ENCODE data around the gene EDNRB. TPM values are rescaled to one million over a fixed set of nuclear protein-coding genes. Genes with fewer than 3 reads are reported as not detected.

Gene EDNRB
- total and polyA plus RNA-seq, 2 of the 8 experiments (the other 6 are each of a cell fraction or from before 2014, with no cell fraction given), result 15.8 to 73.2 TPM

DNA sequence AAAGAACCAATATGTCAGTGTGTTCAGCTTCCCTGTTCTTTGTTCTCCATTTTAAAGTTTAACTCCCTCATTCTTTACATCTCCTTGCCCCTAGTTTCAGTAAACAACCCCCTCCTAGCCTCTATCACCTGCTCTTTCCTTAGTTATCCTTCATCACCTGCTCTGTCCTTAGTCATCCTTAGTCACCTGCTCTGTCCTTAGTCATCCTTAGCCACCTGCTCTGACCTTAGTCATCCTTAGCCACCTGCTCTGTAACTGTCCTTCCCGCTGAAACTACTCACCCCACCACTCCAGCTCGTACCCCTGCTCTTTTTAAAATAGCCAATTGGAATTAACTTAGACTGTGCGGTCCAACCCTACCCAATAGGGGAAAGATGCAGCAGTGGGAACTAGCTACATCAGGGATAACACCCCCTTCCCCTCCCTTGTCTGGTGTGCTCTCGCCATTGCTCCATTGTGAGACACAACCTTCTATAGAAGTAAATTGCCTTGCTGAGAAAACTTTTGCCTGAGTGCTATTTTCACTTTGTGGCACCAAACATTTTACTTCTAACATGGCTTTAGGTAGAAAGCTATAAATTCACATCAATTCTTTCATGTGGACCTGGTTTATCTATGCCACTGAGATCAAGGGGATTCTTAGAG lies 16.2 kb downstream of the EDNRB start:
- FAIRE-seq (no peak), DNase-seq (ENCODE audit: low read depth in 1 of 2, low spot score in 2 of 2) (no peak)
- Histone ChIP-seq H3K4me2 (ENCODE audit: insufficient read depth in 1 of 2, low read depth in 2 of 2, low read length in 2 of 2) (no peak overlapping the region), H4K20me1 (replicated peaks in 1 of 2; ENCODE audit: control insufficient read depth in 1 of 2, insufficient read depth in 2 of 2, low read length in 2 of 2) (no peaks in the 10 kb centered on the region), H3K9ac (replicated peaks in 1 of 4; ENCODE audit: extremely low read depth in 1 of 4, low read depth in 3 of 4, low read length in 3 of 4) (no peak overlapping the region), H3K14ac (ENCODE audit: insufficient read length) (no peak overlapping the region), H3K27me3 (replicated peaks in 1 of 4; ENCODE audit: control insufficient read depth in 3 of 4, extremely low read depth in 1 of 4, insufficient read depth in 3 of 4, low read length in 3 of 4) (peaks cover 0 to 1% (median 0%) of the 10 kb centered on the region in 4 experiments; a peak in 1 of 7 replicates), H3K27ac (ENCODE audit: low read depth, low read length) (no peak overlapping the region), H2BK12ac (ENCODE audit: low read depth, low read length) (no peak overlapping the region), H3K9me3 (ENCODE audit: insufficient read depth in 2 of 2, low read depth in 1 of 2, low read length in 1 of 2) (no peaks in the 10 kb centered on the region), H4K8ac (ENCODE audit: extremely low read depth, insufficient read depth, low read length) (no peak overlapping the region), H2BK5ac (ENCODE audit: low read depth, low read length) (no peak overlapping the region), H4K91ac (replicated peaks; ENCODE audit: insufficient read length, low read length) (no peak overlapping the region), H3K56ac (replicated peaks; ENCODE audit: insufficient read length, low read depth, low read length) (no peak overlapping the region), H3K79me1 (ENCODE audit: low read depth, low read length) (no peaks in the 10 kb centered on the region), H4K5ac (ENCODE audit: insufficient read length, low read depth, low read length) (no peak overlapping the region), H3K18ac (ENCODE audit: extremely low read depth, low read length) (no peak overlapping the region), H3K79me2 (ENCODE audit: control insufficient read depth in 1 of 2, insufficient read depth in 2 of 2, low read length in 2 of 2) (no peaks in the 10 kb centered on the region), H2BK120ac (replicated peaks; ENCODE audit: low read depth, low read length) (no peak overlapping the region), H2BK15ac (ENCODE audit: low read length) (no peak overlapping the region), H2AFZ (ENCODE audit: low read length) (no peak overlapping the region), H3K23me2 (ENCODE audit: low read depth, low read length) (no peaks in the 10 kb centered on the region), H2BK20ac (ENCODE audit: low read length) (no peak overlapping the region), H3K4me1 (replicated peaks in 1 of 4; ENCODE audit: control insufficient read depth in 3 of 4, insufficient read depth in 4 of 4, low read length in 3 of 4) (no peaks in the 10 kb centered on the region), H3K23ac (ENCODE audit: insufficient read length) (no peak overlapping the region), H3K36me3 (ENCODE audit: control insufficient read depth in 2 of 4, insufficient read depth in 4 of 4, low read length in 3 of 4) (peaks cover 0 to 25% (median 2%) of the 10 kb centered on the region in 4 experiments; a peak in 3 of 8 replicates), H2AK5ac (ENCODE audit: low read depth, low read length) (no peak overlapping the region), H3K4ac (replicated peaks; ENCODE audit: insufficient read length, low read depth, low read length) (no peak overlapping the region), H3K4me3 (ENCODE audit: extremely low read depth in 1 of 4, insufficient read depth in 2 of 4, low read depth in 3 of 4, low read length in 4 of 4) (no peak overlapping the region)
- ChIA-PET POLR2A (ENCODE audit: partially characterized antibody) (interaction anchor here (1.8 kb wide), 1 partner anchor 12 kb away, joined by 5 read pairs; no protein-coding TSS in a partner anchor), CTCF (ENCODE audit: partially characterized antibody) (interaction anchor here (1.0 to 2.5 kb wide), 3 partner anchors 92 to 219 kb away, joined by 3 to 9 read pairs (median 5); no protein-coding TSS in a partner anchor)
- WGBS, 2 experiments (ENCODE audit: extremely low coverage in 1 of 2, insufficient coverage in 1 of 2, insufficient read length in 1 of 2, insufficient replicate concordance in 2 of 2, low coverage in 1 of 2, low lambda C conversion rate in 2 of 2, missing lambda C conversion rate in 1 of 2), result 94% methylated on average over 4 of the region's 4 CpGs; no CpG with 5 or more reads in 1 of the 2 experiments
- TF ChIP-seq BCL11A (IDR thresholded peaks at IDR 0.05; ENCODE audit: low read depth in 2 of 2, low read length in 2 of 2), result no peak
- no peak for TF ChIP-seq SP2 (IDR thresholded peaks at IDR 0.05; ENCODE audit: low read length)
- no peak for TF ChIP-seq TAF1 (IDR thresholded peaks at IDR 0.05; ENCODE audit: low read depth, low read length)
- TF ChIP-seq, protein P1, sequence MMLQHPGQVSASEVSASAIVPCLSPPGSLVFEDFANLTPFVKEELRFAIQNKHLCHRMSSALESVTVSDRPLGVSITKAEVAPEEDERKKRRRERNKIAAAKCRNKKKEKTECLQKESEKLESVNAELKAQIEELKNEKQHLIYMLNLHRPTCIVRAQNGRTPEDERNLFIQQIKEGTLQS (IDR thresholded peaks at IDR 0.05; ENCODE audit: insufficient read depth, low read depth, low read length), result no peak
- TF ChIP-seq ZNF274 (IDR thresholded peaks at IDR 0.05; ENCODE audit: borderline replicate concordance, extremely low read depth, low read length), result no peak
- no peak for TF ChIP-seq POLR2AphosphoS5 (IDR thresholded peaks at IDR 0.05; ENCODE audit: low read depth, low read length)
- TF ChIP-seq GABPA (IDR thresholded peaks at IDR 0.05; ENCODE audit: borderline replicate concordance, insufficient read depth, low read length), result no peak
- TF ChIP-seq CBX8 (IDR thresholded peaks at IDR 0.05; ENCODE audit: borderline replicate concordance, low read depth, low read length), result no peak
- no peak for TF ChIP-seq SAP30 (IDR thresholded peaks at IDR 0.05; ENCODE audit: insufficient read depth, insufficient replicate concordance, low read length)

Measured in H1 (cell line).